Tibial nerve (tissue), 4 donors: Measurements from ENCODE around the gene ATG7.

ENCODE experiments used
- CTCF ChIP-seq, 5 experiments: fragments of 200-600 bp in 3 of 5; fragments of 450-650 bp in 2 of 5; sonication (generic) in 3 of 5; IDR thresholded peaks; one replicate each; pipeline ENCODE4 v1.5.1; 2016 to 2019; ENCODE audit warnings: antibody characterized with exemption in 5 of 5, mild to moderate bottlenecking in 3 of 5, moderate library complexity in 2 of 5
- EP300 ChIP-seq, 2 donors: sonication (generic); formaldehyde crosslinking; IDR thresholded peaks; one replicate each; pipeline ENCODE4 v1.6.1; 2017; ENCODE audit warnings: antibody characterized with exemption in 2 of 2, mild to moderate bottlenecking in 1 of 2
- POLR2A ChIP-seq, 2 donors: fragments of 450-650 bp; IDR thresholded peaks; one replicate each; pipeline ENCODE4 v1.6.1; 2017; ENCODE audit warnings: antibody characterized with exemption in 2 of 2, mild to moderate bottlenecking in 2 of 2, moderate library complexity in 2 of 2

DNA sequence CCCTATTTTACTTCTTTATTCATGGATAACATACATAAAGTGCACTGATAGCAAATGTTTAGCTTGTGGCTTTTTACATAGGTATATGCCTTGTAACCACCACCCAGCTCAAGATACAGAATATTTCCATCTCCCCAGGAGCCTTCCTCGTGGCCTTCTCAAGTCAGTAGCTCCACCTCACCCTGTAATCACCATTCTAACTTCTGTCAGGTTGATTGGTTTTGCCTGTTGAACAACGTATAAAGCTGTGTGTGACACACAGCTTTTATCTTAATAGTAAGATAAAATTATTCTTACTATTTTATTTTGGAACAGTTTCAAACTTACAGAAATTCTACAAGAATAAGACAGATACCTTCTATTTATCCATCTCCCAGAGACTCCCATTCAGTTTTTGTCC is 13.3 kb downstream of the ATG7 start:
- TF ChIP-seq CTCF (IDR thresholded peaks at IDR 0.05) (no peak), POLR2A (IDR thresholded peaks at IDR 0.05) (no peak), EP300 (IDR thresholded peaks at IDR 0.05) (no peak)
